HFF-Myc (cell line): ENCODE data around the gene SPRED2.

ENCODE experiments used
- DNase-seq: peaks from one replicate; pipeline ENCODE4 v3.0.0-alpha.2; 2011; ENCODE audit warnings: low read depth; ENCODE audit errors: extremely low read depth
- H3K4me3 ChIP-seq: replicated peaks from 2 replicates; pipeline ENCODE4 v1.5.1; 2011; ENCODE audit warnings: low read depth, mild to moderate bottlenecking, control low read depth, low read length
- CTCF ChIP-seq: IDR thresholded peaks from 2 replicates; pipeline ENCODE4 v1.5.1; 2012; ENCODE audit warnings: mild to moderate bottlenecking, low read depth, low read length, control low read depth; ENCODE audit errors: missing control alignments

Gene SPRED2

GRCh38 chr2:65404988-65405697, 27.3 kb downstream of the SPRED2 start:
- no peak for TF ChIP-seq CTCF
- no peak overlapping the region for H3K4me3 ChIP-seq
- DNase-seq = no peak

- H3K4me3 ChIP-seq = no peak overlapping the region
- TF ChIP-seq CTCF = no peak
- no peak for DNase-seq
Measured at GRCh38 chr2:65403529-65403915, 28.9 kb downstream of the SPRED2 start.

- DNase-seq = no peak
- TF ChIP-seq CTCF = no peak
- no peak overlapping the region for H3K4me3 ChIP-seq
Measured at GRCh38 chr2:65402780-65403528, 29.4 kb downstream of the SPRED2 start.

- no peak for DNase-seq
- H3K4me3 ChIP-seq = no peak overlapping the region
- TF ChIP-seq CTCF = no peak
Measured at GRCh38 chr2:65402323-65402722, 30.1 kb downstream of the SPRED2 start.

- no peak for TF ChIP-seq CTCF
- no peak for DNase-seq
- no peak overlapping the region for H3K4me3 ChIP-seq
Measured at GRCh38 chr2:65397122-65397521, 35.3 kb downstream of the SPRED2 start.

GRCh38 chr2:65396348-65397026, 35.9 kb downstream of the SPRED2 start:
- DNase-seq = no peak
- no peak for TF ChIP-seq CTCF
- no peak overlapping the region for H3K4me3 ChIP-seq
